ENCODE results near the gene PWWP2B.

GRCh38 chr10:132458586-132459300 lies 61.7 kb downstream of the PWWP2B start:
- no peak for TF ChIP-seq EZH2phosphoT487 (IDR thresholded peaks at IDR 0.05; ENCODE audit: insufficient read depth, low read depth)
- TF ChIP-seq EZH2 (IDR thresholded peaks at IDR 0.05; ENCODE audit: insufficient read depth, poor library complexity, severe bottlenecking), result no peak
